ENCODE measurements around the gene ZNRF4.

ZNRF4 gene

GRCh38 chr19:5504114-5504513 is 48.9 kb downstream of the ZNRF4 start:
- no peaks in the 10 kb centered on the region for H3K4me1 ChIP-seq (ENCODE audit: low read length)
- H3K9me2 ChIP-seq (replicated peaks; ENCODE audit: insufficient read depth, low read length), result no peaks in the 10 kb centered on the region
- no peak for DNase-seq
- H3K4me2 ChIP-seq (ENCODE audit: low read depth, low read length), result no peak overlapping the region
- H3F3A ChIP-seq (ENCODE audit: insufficient read depth, low read length), result no peaks in the 10 kb centered on the region
- no peak overlapping the region for H3K27ac ChIP-seq (ENCODE audit: low read length)
- H4K20me1 ChIP-seq (ENCODE audit: insufficient read depth, low read length), result no peaks in the 10 kb centered on the region
- no peak overlapping the region for H3K9ac ChIP-seq (ENCODE audit: low read length)
- no peak for TF ChIP-seq EZH2phosphoT487 (IDR thresholded peaks at IDR 0.05; ENCODE audit: low read length)
- TF ChIP-seq EZH2 (optimal IDR thresholded peaks at IDR 0.05; ENCODE audit: low read depth, low read length), result no peak
- TF ChIP-seq CTCF (IDR thresholded peaks at IDR 0.05; ENCODE audit: low read length), result peak; percentile 17
- H3K79me2 ChIP-seq (ENCODE audit: low read length), result no peaks in the 10 kb centered on the region
- no peak overlapping the region for H3K4me3 ChIP-seq (ENCODE audit: low read length)
- no peak overlapping the region for H2AFZ ChIP-seq (ENCODE audit: low read length)
- H3K27me3 ChIP-seq (replicated peaks; ENCODE audit: insufficient read depth, low read length), result peaks cover 47% of the 10 kb centered on the region
- H3K9me3 ChIP-seq (replicated peaks; ENCODE audit: insufficient read depth, low read length), result no peaks in the 10 kb centered on the region
- no peaks in the 10 kb centered on the region for H3K36me3 ChIP-seq (replicated peaks; ENCODE audit: insufficient read depth, low read length)

All from MM.1S (cell line).